HEK293T (cell line): ENCODE data around the gene AMHR2.
"Not testable (repeated sequence)": the region's sequence is repeated elsewhere in the genome, so short reads cannot be mapped to it uniquely, and the experiment has no call there.

Source experiments
- ARNT ChIP-seq: fragments of 450-650 bp; IDR thresholded peaks from 2 replicates; pipeline ENCODE4 v1.6.1; 2017; ENCODE audit warnings: mild to moderate bottlenecking
- BHLHE40 ChIP-seq: fragments of 450-650 bp; IDR thresholded peaks from 2 replicates; pipeline ENCODE4 v1.6.1; 2016; ENCODE audit warnings: mild to moderate bottlenecking, moderate library complexity, borderline replicate concordance
- ELF4 ChIP-seq: fragments of 450-650 bp; IDR thresholded peaks from 2 replicates; pipeline ENCODE4 v1.6.1; 2017; ENCODE audit warnings: antibody characterized with exemption
- FOXK2 ChIP-seq: fragments of 450-650 bp; IDR thresholded peaks from 2 replicates; pipeline ENCODE4 v1.6.1; 2016; ENCODE audit warnings: mild to moderate bottlenecking
- FOXM1 ChIP-seq: fragments of 450-650 bp; IDR thresholded peaks from 2 replicates; pipeline ENCODE4 v1.6.1; 2017; ENCODE audit warnings: mild to moderate bottlenecking, borderline replicate concordance
- HDGF ChIP-seq: fragments of 450-650 bp; IDR thresholded peaks from 2 replicates; pipeline ENCODE4 v1.6.1; 2017; ENCODE audit warnings: antibody characterized with exemption, borderline replicate concordance
- L3MBTL2 ChIP-seq: fragments of 450-650 bp; conservative IDR thresholded peaks from 2 replicates; pipeline ENCODE4 v1.6.1; 2016; ENCODE audit warnings: mild to moderate bottlenecking
- NFRKB ChIP-seq: fragments of 450-650 bp; IDR thresholded peaks from 2 replicates; pipeline ENCODE4 v1.6.1; 2016; ENCODE audit warnings: mild to moderate bottlenecking, moderate library complexity
- SP1 ChIP-seq: fragments of 450-650 bp; IDR thresholded peaks from 2 replicates; pipeline ENCODE4 v1.6.1; 2017
- TARDBP ChIP-seq: fragments of 450-650 bp; IDR thresholded peaks from 2 replicates; pipeline ENCODE4 v1.6.1; 2016

DNA sequence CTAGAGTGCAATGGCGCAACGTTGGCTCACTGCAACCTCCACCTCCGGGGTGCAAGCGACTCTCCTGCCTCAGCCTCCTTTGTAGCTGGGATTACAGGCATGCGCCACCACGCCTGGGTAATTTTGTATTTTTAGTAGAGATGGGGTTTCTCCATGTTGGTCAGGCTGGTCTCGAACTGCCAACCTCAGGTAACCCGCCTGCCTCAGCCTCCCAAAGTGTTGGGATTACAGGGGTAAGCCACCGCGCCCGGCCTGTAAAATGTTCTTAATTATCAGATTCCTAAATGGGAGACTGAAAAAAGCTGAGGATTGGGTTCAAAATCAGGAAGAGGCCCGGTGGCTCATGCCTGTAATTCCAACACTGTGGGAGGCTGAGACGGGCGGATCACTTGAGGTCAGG, 49.4 kb upstream of the AMHR2 start:
- TF ChIP-seq FOXM1, FOXK2, L3MBTL2, ELF4, TARDBP, BHLHE40, SP1, ARNT, NFRKB, HDGF: not testable (repeated sequence)
